Endodermal cell (in vitro differentiated cells): ENCODE data around the gene DDTL. TPM values are rescaled to one million over a fixed set of nuclear protein-coding genes. Genes with fewer than 3 reads are reported as not detected.
"Not testable (repeated sequence)": the region's sequence is repeated elsewhere in the genome, so short reads cannot be mapped to it uniquely, and the experiment has no call there.

Experiments used
- DNase-seq: peaks from one replicate; pipeline ENCODE4 v3.0.0-alpha.2; 2017
- H3K27ac ChIP-seq: 2 replicates; pipeline ENCODE4 v1.5.1; 2013; ENCODE audit warnings: mild to moderate bottlenecking, low read depth, low read length, moderate library complexity
- H3K27me3 ChIP-seq: 2 replicates; pipeline ENCODE4 v1.6.1; 2013; ENCODE audit warnings: mild to moderate bottlenecking, low read length, moderate library complexity; ENCODE audit not compliant: insufficient read depth, control insufficient read depth, poor library complexity, severe bottlenecking
- H3K36me3 ChIP-seq: 2 replicates; pipeline ENCODE4 v1.7.0; 2013; ENCODE audit warnings: mild to moderate bottlenecking, low read length, moderate library complexity; ENCODE audit not compliant: control insufficient read depth, insufficient read depth
- H3K4me1 ChIP-seq: one replicate; pipeline ENCODE4 v1.7.0; 2013; ENCODE audit warnings: low read length; ENCODE audit not compliant: control insufficient read depth, insufficient read depth
- H3K4me3 ChIP-seq: 2 replicates; pipeline ENCODE4 v1.5.1; 2013; ENCODE audit warnings: mild to moderate bottlenecking, low read length, moderate library complexity
- H3K9ac ChIP-seq: 2 replicates; pipeline ENCODE4 v1.6.1; 2013; ENCODE audit warnings: mild to moderate bottlenecking, low read length, moderate library complexity; ENCODE audit not compliant: poor library complexity, severe bottlenecking; ENCODE audit errors: extremely low read depth
- H3K9me3 ChIP-seq: 2 replicates; pipeline ENCODE4 v1.6.1; 2013; ENCODE audit warnings: mild to moderate bottlenecking, low read length, moderate library complexity; ENCODE audit not compliant: control insufficient read depth
- H3K27ac Mint-ChIP-seq: 2 replicates; pipeline ENCODE4 v1.8.0; 2020; ENCODE audit warnings: mixed read lengths
- H3K27me3 Mint-ChIP-seq: 2 replicates; pipeline ENCODE4 v1.8.0; 2021; ENCODE audit warnings: mild to moderate bottlenecking, mixed read lengths; ENCODE audit not compliant: insufficient read depth
- H3K36me3 Mint-ChIP-seq: 2 replicates; pipeline ENCODE4 v1.8.0; 2020; ENCODE audit warnings: low read depth, mixed read lengths
- H3K4me1 Mint-ChIP-seq: 2 replicates; pipeline ENCODE4 v1.8.0; 2020; ENCODE audit warnings: mixed read lengths
- H3K4me3 Mint-ChIP-seq: 2 replicates; pipeline ENCODE4 v1.8.0; 2020; ENCODE audit warnings: mild to moderate bottlenecking, moderate library complexity, mixed read lengths
- H3K9me3 Mint-ChIP-seq: 2 replicates; pipeline ENCODE4 v1.8.0; 2020; ENCODE audit warnings: mild to moderate bottlenecking, mixed read lengths
- CTCF ChIP-seq: fragments of 200-600 bp; sonication (generic); conservative IDR thresholded peaks from 2 replicates; pipeline ENCODE4 v1.5.0; 2021; ENCODE audit warnings: antibody characterized with exemption, mild to moderate bottlenecking
- WGBS, 2 experiments: methylation state at CpG; one replicate each; pipeline versions ENCODE4 v1.1.5 to v1.1.7; 2013; ENCODE audit warnings: missing lambda C conversion rate in 2 of 2, mixed read lengths in 1 of 2; ENCODE audit not compliant: insufficient coverage in 1 of 2, insufficient read length in 1 of 2; 5-methylcytosine and 5-hydroxymethylcytosine counted together
- total RNA-seq, 2 donors: library from RNA; stranded (reverse); fragmentation: NEBNext Ultra II Directional in 1 of 2; extraction: Animal tissue kit (Norgen Biotek cat#: 25700) in 1 of 2; gene quantifications; 2 replicates in 1 of 2; 3 replicates in 1 of 2; pipeline ENCODE4 v1.2.1, GENCODE V29; 2021

The DDTL gene
- total RNA-seq, 2 donors from 2014 or later = 1.2 TPM; not detected in 1

DNA sequence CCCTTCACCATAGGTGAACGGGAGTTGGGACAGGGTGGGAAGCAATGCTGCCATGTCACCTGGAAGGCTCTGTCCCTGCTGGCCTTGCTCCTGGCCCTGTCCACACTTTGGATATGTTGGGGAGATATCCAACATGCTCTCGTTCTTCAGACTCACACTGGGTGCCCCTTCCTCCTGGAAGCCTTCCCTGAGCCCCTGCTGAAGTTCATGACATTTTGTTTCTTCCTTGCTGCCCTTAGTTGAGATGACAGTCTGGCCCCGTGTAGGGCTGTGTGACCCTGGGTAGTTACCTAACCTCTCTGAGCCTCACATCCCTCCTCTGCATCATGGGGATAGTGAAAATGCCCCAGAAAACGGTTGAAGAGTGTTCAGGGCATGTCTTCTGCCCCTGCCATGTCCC is 13.2 kb upstream of the DDTL start:
- H3K4me3 ChIP-seq, H3K9me3 Mint-ChIP-seq, H3K9ac ChIP-seq, H3K27me3 Mint-ChIP-seq, DNase-seq, H3K4me1 Mint-ChIP-seq, H3K27ac Mint-ChIP-seq, H3K27ac ChIP-seq, H3K4me3 Mint-ChIP-seq, H3K36me3 Mint-ChIP-seq, H3K27me3 ChIP-seq, H3K4me1 ChIP-seq, H3K9me3 ChIP-seq, H3K36me3 ChIP-seq: not testable (repeated sequence)
- 77 to 100% methylated on average over 1 to 3 of the region's 4 CpGs for WGBS, 2 experiments

DNA sequence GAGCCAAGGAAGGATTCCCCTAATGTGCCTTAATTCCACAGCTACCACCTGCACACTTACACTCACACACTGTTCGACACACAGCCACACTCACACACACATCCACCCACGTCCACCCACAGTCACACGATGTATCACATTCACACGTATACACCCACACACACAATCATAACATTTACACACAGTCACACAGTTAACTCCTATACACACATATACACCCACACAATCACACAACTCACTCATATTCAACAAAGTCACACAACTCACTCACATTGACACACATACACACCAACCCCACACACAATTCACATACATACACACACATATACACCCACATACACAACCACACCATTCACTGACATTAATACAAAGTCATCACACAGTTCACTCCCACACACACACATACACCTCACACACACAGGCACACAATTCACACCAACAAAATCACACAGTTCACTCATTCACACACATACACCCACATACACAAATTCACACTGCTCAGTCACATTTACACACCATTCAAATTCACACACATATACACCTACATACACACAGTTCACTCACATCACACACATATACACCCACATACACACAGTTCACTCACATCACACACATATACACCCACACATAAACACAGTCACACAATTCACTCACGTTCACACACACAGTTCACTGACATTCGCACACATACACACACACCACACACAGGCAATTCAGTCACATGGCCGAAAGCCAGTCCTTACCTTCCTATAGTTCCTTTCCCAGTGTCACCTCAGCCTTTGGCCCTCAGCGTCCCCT is 12.3 kb upstream of the DDTL start:
- H3K27ac Mint-ChIP-seq, H3K4me3 ChIP-seq, H3K36me3 ChIP-seq, H3K9me3 ChIP-seq, H3K27me3 ChIP-seq, DNase-seq, H3K9ac ChIP-seq, H3K27ac ChIP-seq, H3K4me3 Mint-ChIP-seq, H3K27me3 Mint-ChIP-seq, H3K9me3 Mint-ChIP-seq, H3K4me1 Mint-ChIP-seq, H3K36me3 Mint-ChIP-seq, H3K4me1 ChIP-seq: not testable (repeated sequence)
- WGBS, 2 experiments = 75 to 85% methylated on average over 2 to 8 of the region's 8 CpGs

- not testable (repeated sequence) for H3K36me3 Mint-ChIP-seq, H3K9ac ChIP-seq, H3K27me3 Mint-ChIP-seq, H3K9me3 ChIP-seq, H3K4me1 Mint-ChIP-seq, H3K27ac ChIP-seq, H3K27me3 ChIP-seq, H3K36me3 ChIP-seq, H3K4me3 Mint-ChIP-seq, H3K4me1 ChIP-seq, H3K4me3 ChIP-seq, H3K27ac Mint-ChIP-seq, H3K9me3 Mint-ChIP-seq
- DNase-seq = peak; percentile 73
- WGBS, 2 experiments = 78 to 100% methylated on average over 1 to 5 of the region's 6 CpGs
These were observed 11.7 kb upstream of the DDTL start for GRCh38 chr22:23954991-23955305.

DNA sequence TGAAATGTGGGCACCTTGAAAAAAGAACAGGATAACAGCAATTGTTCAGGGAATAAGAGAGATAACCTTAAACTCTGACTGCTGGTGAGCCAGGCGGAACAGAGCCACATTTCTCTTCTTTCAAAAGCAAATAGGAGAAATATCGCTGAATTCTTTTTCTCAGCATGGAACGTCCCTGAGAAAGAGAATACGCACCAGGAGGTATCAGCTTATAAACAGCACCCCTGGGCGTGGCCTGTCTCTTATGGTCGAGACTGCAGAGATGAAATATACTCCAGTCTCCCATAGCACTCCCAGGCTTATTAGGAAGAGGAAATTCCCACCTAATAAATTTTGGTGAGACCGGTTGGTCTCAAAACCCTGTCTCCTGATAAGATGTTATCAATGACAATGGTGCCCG is 10.8 kb upstream of the DDTL start:
- not testable (repeated sequence) for H3K4me1 Mint-ChIP-seq, H3K4me1 ChIP-seq, H3K27me3 Mint-ChIP-seq, H3K9ac ChIP-seq, H3K9me3 ChIP-seq, H3K36me3 ChIP-seq, H3K4me3 ChIP-seq, H3K27me3 ChIP-seq, H3K4me3 Mint-ChIP-seq, H3K27ac ChIP-seq, H3K9me3 Mint-ChIP-seq, H3K36me3 Mint-ChIP-seq
- DNase-seq = peak; percentile 61
- peak overlapping the region; percentile 93 for H3K27ac Mint-ChIP-seq
- 38 to 70% methylated on average over 2 to 6 of the region's 8 CpGs for WGBS, 2 experiments

- H3K4me3 ChIP-seq, H3K36me3 Mint-ChIP-seq, H3K9me3 ChIP-seq, H3K4me1 ChIP-seq, H3K27me3 Mint-ChIP-seq, H3K36me3 ChIP-seq, H3K27me3 ChIP-seq, H3K9ac ChIP-seq, H3K4me1 Mint-ChIP-seq, H3K9me3 Mint-ChIP-seq, H3K27ac ChIP-seq: not testable (repeated sequence)
- peak overlapping the region; percentile 14 for H3K4me3 Mint-ChIP-seq
- peak; percentile 97 for DNase-seq
- TF ChIP-seq CTCF = peak; percentile 88
- peak overlapping the region; percentile 93 for H3K27ac Mint-ChIP-seq
- 20 to 23% methylated on average over 1 to 12 of the region's 12 CpGs for WGBS, 2 experiments
These were observed 10.3 kb upstream of the DDTL start for GRCh38 chr22:23956301-23956900.

GRCh38 chr22:23961084-23961771 is 5.5 kb upstream of the DDTL start, which contains the start of gene GSTT2B:
Gene GSTT2B (minus strand): TSS chr22:23961195. CDS start chr22:23961131, 64 bp downstream.
- not testable (repeated sequence) for H3K27me3 ChIP-seq, H3K4me3 Mint-ChIP-seq, H3K9me3 Mint-ChIP-seq, H3K36me3 Mint-ChIP-seq, DNase-seq, H3K4me1 Mint-ChIP-seq, H3K4me1 ChIP-seq, H3K27me3 Mint-ChIP-seq, H3K27ac Mint-ChIP-seq, H3K36me3 ChIP-seq, H3K9me3 ChIP-seq, H3K27ac ChIP-seq, H3K9ac ChIP-seq, H3K4me3 ChIP-seq
- no CpG with 5 or more reads among the region's 43 CpGs for WGBS, 2 experiments
